Neural crest cell (in vitro differentiated cells): ENCODE data around the gene ARL6IP5. TPM values are rescaled to one million over a fixed set of nuclear protein-coding genes. Genes with fewer than 3 reads are reported as not detected.

ENCODE experiments used
- DNase-seq: peaks from one replicate; pipeline ENCODE4 v3.0.0; 2021; ENCODE audit warnings: low read depth, mixed read lengths, low spot score
- H3K27ac Mint-ChIP-seq: one replicate; pipeline ENCODE4 v1.8.0; 2021; ENCODE audit warnings: mild to moderate bottlenecking, mixed read lengths; ENCODE audit not compliant: unreplicated experiment
- H3K27me3 Mint-ChIP-seq: 2 replicates; pipeline ENCODE4 v1.8.0; 2021; ENCODE audit warnings: low read depth, mild to moderate bottlenecking, mixed read lengths
- H3K36me3 Mint-ChIP-seq: 2 replicates; pipeline ENCODE4 v1.8.0; 2021; ENCODE audit warnings: low read depth, mild to moderate bottlenecking, mixed read lengths
- H3K4me1 Mint-ChIP-seq: 2 replicates; pipeline ENCODE4 v1.8.0; 2021; ENCODE audit warnings: mixed read lengths
- H3K4me3 Mint-ChIP-seq: one replicate; pipeline ENCODE4 v1.8.0; 2021; ENCODE audit warnings: mild to moderate bottlenecking, mixed read lengths
- H3K9me3 Mint-ChIP-seq: 2 replicates; pipeline ENCODE4 v1.8.0; 2021; ENCODE audit warnings: mixed read lengths
- total RNA-seq: library from RNA; stranded (reverse); gene quantifications from 2 replicates; pipeline ENCODE4 v1.2.1, GENCODE V29; 2021
- TF ChIP-seq, protein P1 (sequence below): fragments of 200-600 bp; sonication (generic); conservative IDR thresholded peaks from 2 replicates; pipeline ENCODE4 v1.5.0; 2021; ENCODE audit warnings: antibody characterized with exemption, mild to moderate bottlenecking

The ARL6IP5 gene
- total RNA-seq, 1 donor from 2014 or later, result 59.9 TPM

GRCh38 chr3:69082361-69082760, 2.4 kb upstream of the ARL6IP5 start:
- H3K36me3 Mint-ChIP-seq, result no peaks in the 10 kb centered on the region
- no peaks in the 10 kb centered on the region for H3K27me3 Mint-ChIP-seq
- no peak for DNase-seq
- H3K4me3 Mint-ChIP-seq, result peak overlapping the region; percentile 71
- TF ChIP-seq, protein P1, sequence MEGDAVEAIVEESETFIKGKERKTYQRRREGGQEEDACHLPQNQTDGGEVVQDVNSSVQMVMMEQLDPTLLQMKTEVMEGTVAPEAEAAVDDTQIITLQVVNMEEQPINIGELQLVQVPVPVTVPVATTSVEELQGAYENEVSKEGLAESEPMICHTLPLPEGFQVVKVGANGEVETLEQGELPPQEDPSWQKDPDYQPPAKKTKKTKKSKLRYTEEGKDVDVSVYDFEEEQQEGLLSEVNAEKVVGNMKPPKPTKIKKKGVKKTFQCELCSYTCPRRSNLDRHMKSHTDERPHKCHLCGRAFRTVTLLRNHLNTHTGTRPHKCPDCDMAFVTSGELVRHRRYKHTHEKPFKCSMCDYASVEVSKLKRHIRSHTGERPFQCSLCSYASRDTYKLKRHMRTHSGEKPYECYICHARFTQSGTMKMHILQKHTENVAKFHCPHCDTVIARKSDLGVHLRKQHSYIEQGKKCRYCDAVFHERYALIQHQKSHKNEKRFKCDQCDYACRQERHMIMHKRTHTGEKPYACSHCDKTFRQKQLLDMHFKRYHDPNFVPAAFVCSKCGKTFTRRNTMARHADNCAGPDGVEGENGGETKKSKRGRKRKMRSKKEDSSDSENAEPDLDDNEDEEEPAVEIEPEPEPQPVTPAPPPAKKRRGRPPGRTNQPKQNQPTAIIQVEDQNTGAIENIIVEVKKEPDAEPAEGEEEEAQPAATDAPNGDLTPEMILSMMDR, result no peak
- peaks cover 74% of the 10 kb centered on the region for H3K4me1 Mint-ChIP-seq
- H3K27ac Mint-ChIP-seq, result no peak overlapping the region
- no peaks in the 10 kb centered on the region for H3K9me3 Mint-ChIP-seq

GRCh38 chr3:69082805-69083204, 1.9 kb upstream of the ARL6IP5 start:
- Mint-ChIP-seq H3K4me3 (peak overlapping the region; percentile 71), H3K4me1 (peaks cover 70% of the 10 kb centered on the region), H3K36me3 (no peaks in the 10 kb centered on the region), H3K9me3 (no peaks in the 10 kb centered on the region), H3K27me3 (no peaks in the 10 kb centered on the region), H3K27ac (no peak overlapping the region)
- TF ChIP-seq, protein P1, result no peak
- DNase-seq, result no peak

- H3K27me3 Mint-ChIP-seq, result no peaks in the 10 kb centered on the region
These were observed 563 bp downstream of the ARL6IP5 start for GRCh38 chr3:69085168-69085832.

GRCh38 chr3:69085833-69086722, 1.3 kb downstream of the ARL6IP5 start:
- Mint-ChIP-seq H3K27ac (peak overlapping the region; percentile 73), H3K4me3 (peak overlapping the region; percentile 94), H3K4me1 (peaks cover 66% of the 10 kb centered on the region), H3K9me3 (no peaks in the 10 kb centered on the region), H3K36me3 (no peaks in the 10 kb centered on the region), H3K27me3 (no peaks in the 10 kb centered on the region)
- TF ChIP-seq, protein P1, result no peak
- DNase-seq, result no peak

More at GRCh38 chr3:69085168-69085832, 563 bp downstream of the ARL6IP5 start:
- Mint-ChIP-seq H3K4me1 (peaks cover 68% of the 10 kb centered on the region), H3K27ac (peak overlapping the region; percentile 73), H3K9me3 (no peaks in the 10 kb centered on the region), H3K36me3 (no peaks in the 10 kb centered on the region), H3K4me3 (peak overlapping the region; percentile 94)
- no peak for DNase-seq
- TF ChIP-seq, protein P1, result no peak

DNA sequence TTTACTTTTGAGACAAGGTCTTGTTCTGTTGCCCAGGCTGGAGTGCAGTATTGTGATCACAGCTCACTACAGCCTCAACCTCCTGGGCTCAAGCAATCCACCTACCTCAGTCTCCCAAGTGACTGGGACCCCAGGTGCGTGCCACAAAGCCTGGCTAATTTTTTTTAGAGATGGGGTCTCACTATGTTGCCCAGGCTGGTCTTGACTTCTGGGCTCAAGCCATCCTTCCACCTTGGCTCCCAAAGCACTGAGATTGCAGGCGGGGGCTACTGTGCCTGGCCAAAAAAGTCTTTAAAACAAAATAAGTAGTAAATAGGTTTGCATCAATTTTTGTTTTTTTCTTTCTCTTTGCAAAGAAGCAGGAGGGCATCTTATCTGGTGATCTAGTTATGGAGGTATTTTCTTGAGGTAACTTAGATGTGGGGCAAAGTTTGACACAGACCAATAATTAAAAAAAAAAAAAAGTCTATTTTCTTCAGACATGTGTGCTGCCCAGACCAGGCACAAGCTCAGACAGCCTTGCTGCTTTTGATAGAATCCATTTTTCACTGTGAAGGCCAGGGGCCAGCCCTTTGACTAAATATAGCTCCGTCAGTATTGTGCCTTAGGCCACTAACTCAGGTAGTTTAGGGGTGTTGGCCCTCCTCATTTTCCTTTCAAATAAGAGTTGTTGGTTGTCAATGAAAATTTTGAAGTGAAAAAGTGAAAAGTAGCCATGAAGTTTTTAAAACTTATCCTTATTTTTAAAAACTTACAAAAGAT, 2.5 kb downstream of the ARL6IP5 start:
- TF ChIP-seq, protein P1, result no peak
- no peaks in the 10 kb centered on the region for H3K27me3 Mint-ChIP-seq
- no peaks in the 10 kb centered on the region for H3K9me3 Mint-ChIP-seq
- no peak overlapping the region for H3K27ac Mint-ChIP-seq
- no peaks in the 10 kb centered on the region for H3K36me3 Mint-ChIP-seq
- H3K4me3 Mint-ChIP-seq, result peak overlapping the region; percentile 58
- DNase-seq, result no peak
- peaks cover 65% of the 10 kb centered on the region for H3K4me1 Mint-ChIP-seq
